ENCODE data around the gene POTEG.
"Not testable (repeated sequence)": the region's sequence is repeated elsewhere in the genome, so short reads cannot be mapped to it uniquely, and the experiment has no call there.

DNA sequence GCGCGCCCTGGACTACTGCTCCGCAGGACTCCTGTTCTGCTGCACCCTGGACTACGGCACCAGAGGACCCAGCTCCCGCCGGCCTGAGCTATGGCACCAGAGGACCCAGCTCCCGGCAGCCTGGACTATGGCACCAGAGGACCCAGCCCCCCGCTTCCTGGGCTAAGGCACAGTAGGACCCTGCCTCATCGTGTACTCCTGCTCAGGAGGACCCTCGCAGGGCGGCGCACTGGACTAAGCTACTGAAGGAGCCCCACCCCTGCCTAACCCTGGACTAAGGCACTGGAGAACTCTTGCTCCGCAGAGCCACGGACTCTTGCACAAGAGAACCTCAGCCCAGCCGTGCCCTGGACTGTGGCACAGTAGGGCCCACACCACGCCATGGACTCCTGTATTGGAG, 71.3 kb downstream of the POTEG start:
- TF ChIP-seq, protein P1, sequence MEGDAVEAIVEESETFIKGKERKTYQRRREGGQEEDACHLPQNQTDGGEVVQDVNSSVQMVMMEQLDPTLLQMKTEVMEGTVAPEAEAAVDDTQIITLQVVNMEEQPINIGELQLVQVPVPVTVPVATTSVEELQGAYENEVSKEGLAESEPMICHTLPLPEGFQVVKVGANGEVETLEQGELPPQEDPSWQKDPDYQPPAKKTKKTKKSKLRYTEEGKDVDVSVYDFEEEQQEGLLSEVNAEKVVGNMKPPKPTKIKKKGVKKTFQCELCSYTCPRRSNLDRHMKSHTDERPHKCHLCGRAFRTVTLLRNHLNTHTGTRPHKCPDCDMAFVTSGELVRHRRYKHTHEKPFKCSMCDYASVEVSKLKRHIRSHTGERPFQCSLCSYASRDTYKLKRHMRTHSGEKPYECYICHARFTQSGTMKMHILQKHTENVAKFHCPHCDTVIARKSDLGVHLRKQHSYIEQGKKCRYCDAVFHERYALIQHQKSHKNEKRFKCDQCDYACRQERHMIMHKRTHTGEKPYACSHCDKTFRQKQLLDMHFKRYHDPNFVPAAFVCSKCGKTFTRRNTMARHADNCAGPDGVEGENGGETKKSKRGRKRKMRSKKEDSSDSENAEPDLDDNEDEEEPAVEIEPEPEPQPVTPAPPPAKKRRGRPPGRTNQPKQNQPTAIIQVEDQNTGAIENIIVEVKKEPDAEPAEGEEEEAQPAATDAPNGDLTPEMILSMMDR (IDR thresholded peaks at IDR 0.05; ENCODE audit: low read depth, low read length, poor library complexity, severe bottlenecking), result not testable (repeated sequence)
- not testable (repeated sequence) for TF ChIP-seq EZH2phosphoT487 (IDR thresholded peaks at IDR 0.05; ENCODE audit: borderline replicate concordance, low read length)
